ENCODE measurements around the gene NSFL1C. TPM values are rescaled to one million over a fixed set of nuclear protein-coding genes. Genes with fewer than 3 reads are reported as not detected.

NSFL1C gene
- total and polyA plus RNA-seq, 2 experiments from 2014 or later, result 22.2 to 84.2 TPM

DNA sequence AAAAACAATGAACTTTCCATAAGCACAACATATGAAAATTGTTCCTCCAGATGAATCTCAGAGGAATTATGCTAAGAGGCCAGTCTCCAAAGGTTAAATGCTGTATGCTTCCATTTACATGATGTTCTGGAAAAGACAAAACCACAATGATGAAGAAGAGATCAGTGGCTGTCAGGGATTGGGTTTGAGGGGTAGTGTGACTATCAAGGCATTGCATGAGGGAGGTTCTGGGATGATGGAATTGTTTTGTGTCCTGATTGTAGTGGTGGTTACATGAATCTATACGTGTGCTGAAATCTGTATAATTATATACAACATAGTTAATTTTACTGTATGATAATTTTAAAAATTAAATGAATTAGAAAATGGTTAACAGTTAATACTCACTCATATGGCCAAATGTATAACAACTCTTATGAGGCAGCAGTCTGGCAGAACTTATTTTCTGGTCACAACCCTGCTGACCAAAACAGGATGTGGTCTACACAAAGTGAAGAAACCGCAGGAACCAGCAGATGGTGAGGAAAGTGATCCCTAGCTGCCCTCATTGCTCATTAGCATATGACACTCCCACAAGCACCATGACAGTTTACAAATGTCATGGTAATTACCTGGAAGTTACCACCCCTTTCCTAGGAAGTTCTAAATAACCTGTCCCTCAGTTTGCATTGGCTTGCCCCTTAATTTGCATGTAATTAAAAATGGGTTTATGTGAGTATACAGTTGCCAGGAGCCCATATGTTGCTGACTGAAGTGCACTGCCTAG is 31.9 kb downstream of the NSFL1C start:
- TF ChIP-seq EZH2 (IDR thresholded peaks at IDR 0.05; ENCODE audit: insufficient read depth, poor library complexity, severe bottlenecking) (no peak), EZH2phosphoT487 (IDR thresholded peaks at IDR 0.05; ENCODE audit: insufficient read depth, low read depth) (0 out of 2 replicates have a peak, but pooled peaks have one; percentile 46)
- Histone ChIP-seq H3K4me3 (no peak overlapping the region), H4K20me1 (ENCODE audit: insufficient read depth) (no peaks in the 10 kb centered on the region), H3K27me3 (replicated peaks; ENCODE audit: insufficient read depth) (no peaks in the 10 kb centered on the region), H2AFZ (no peak overlapping the region), H3K9ac (no peak overlapping the region), H3F3A (ENCODE audit: insufficient read depth) (peaks cover 5% of the 10 kb centered on the region; the same call in 1 of the 2 replicates), H3K4me2 (ENCODE audit: unreplicated experiment) (no peak overlapping the region), H3K4me1 (ENCODE audit: insufficient read depth) (peaks cover 17% of the 10 kb centered on the region), H3K27ac (peak overlapping the region; percentile 15), H3K9me2 (ENCODE audit: insufficient read depth) (no peaks in the 10 kb centered on the region), H3K79me2 (ENCODE audit: insufficient read depth) (no peaks in the 10 kb centered on the region), H3K9me3 (ENCODE audit: low read depth) (no peaks in the 10 kb centered on the region), H3K36me3 (ENCODE audit: low read depth) (no peaks in the 10 kb centered on the region)
- in situ Hi-C loops (cut with MboI), result loop anchor here (5.0 kb wide), 1 partner anchor 117 kb away; no protein-coding TSS in a partner anchor
- 44 to 55% methylated on average over 2 of the region's 2 CpGs for WGBS, 2 experiments (ENCODE audit: low coverage in 1 of 2, low lambda C conversion rate in 2 of 2, missing lambda C conversion rate in 2 of 2)
- peak; percentile 91 for DNase-seq

DNA sequence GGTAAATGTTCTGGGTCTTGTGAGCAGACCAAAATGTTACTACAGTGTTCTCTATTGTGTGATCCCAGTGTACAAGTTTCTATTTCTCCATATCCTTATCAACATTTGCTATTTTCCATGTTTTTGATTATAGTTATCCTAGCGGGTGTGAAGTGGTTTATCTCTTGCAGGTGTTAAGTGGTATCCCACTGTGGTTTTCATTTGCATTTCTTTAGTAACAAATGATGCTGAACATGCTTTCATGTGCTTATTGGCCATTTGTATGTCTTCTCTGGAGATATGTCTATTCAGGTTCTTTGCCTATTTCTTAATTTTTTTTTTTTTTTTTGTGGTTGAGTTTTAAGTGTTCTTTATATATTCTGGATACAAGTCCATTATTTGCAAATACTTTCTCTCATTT is 35.5 kb downstream of the NSFL1C start:
- Histone ChIP-seq H3K36me3 (ENCODE audit: low read depth) (no peaks in the 10 kb centered on the region), H3K9me3 (ENCODE audit: low read depth) (no peaks in the 10 kb centered on the region), H3K4me1 (ENCODE audit: insufficient read depth) (peaks cover 19% of the 10 kb centered on the region), H4K20me1 (ENCODE audit: insufficient read depth) (no peaks in the 10 kb centered on the region), H3K9ac (no peak overlapping the region), H3K4me2 (ENCODE audit: unreplicated experiment) (no peak overlapping the region), H3F3A (ENCODE audit: insufficient read depth) (peaks cover 5% of the 10 kb centered on the region; the same call in 1 of the 2 replicates), H3K4me3 (no peak overlapping the region), H3K9me2 (ENCODE audit: insufficient read depth) (no peaks in the 10 kb centered on the region), H2AFZ (no peak overlapping the region), H3K27me3 (replicated peaks; ENCODE audit: insufficient read depth) (no peaks in the 10 kb centered on the region), H3K79me2 (ENCODE audit: insufficient read depth) (no peaks in the 10 kb centered on the region), H3K27ac (no peak overlapping the region)
- 28 to 29% methylated on average over 1 of the region's 1 CpG for WGBS, 2 experiments (ENCODE audit: low coverage in 1 of 2, low lambda C conversion rate in 2 of 2, missing lambda C conversion rate in 2 of 2)
- TF ChIP-seq EZH2 (IDR thresholded peaks at IDR 0.05; ENCODE audit: insufficient read depth, poor library complexity, severe bottlenecking) (no peak), EZH2phosphoT487 (IDR thresholded peaks at IDR 0.05; ENCODE audit: insufficient read depth, low read depth) (no peak)
- in situ Hi-C loops (cut with MboI), result no loop called here
- no peak for DNase-seq

DNA sequence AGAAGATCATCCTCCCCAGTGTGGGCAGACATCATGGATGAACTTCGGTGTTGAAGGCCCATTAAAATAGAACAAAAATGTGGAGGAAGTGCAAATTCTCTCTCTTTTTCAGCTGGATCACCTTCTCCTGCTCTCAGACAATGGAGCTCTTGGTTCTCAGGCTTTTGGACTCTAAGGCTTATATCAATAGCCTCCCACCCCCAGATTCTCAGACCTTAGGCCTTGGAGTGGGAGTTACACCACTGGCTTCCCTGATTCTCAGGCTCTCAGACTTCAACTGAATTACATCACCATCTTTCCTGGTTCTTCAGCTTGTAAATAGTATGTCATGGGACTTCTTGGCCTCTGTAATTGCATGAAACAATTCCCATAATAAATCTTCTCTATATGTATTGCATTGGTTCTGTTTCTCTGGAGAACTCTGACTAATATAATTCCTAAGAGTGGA is 36.6 kb downstream of the NSFL1C start:
- H3K4me2 ChIP-seq (ENCODE audit: unreplicated experiment), result no peak overlapping the region
- H3K27me3 ChIP-seq (replicated peaks; ENCODE audit: insufficient read depth), result no peaks in the 10 kb centered on the region
- 0 out of 2 replicates have a peak, but pooled peaks cover 5% of the 10 kb centered on the region for H3F3A ChIP-seq (ENCODE audit: insufficient read depth)
- 91 to 96% methylated on average over 1 of the region's 1 CpG for WGBS, 2 experiments (ENCODE audit: low coverage in 1 of 2, low lambda C conversion rate in 2 of 2, missing lambda C conversion rate in 2 of 2)
- no peak overlapping the region for H3K9ac ChIP-seq
- no peaks in the 10 kb centered on the region for H3K36me3 ChIP-seq (ENCODE audit: low read depth)
- no peaks in the 10 kb centered on the region for H3K9me2 ChIP-seq (ENCODE audit: insufficient read depth)
- H4K20me1 ChIP-seq (ENCODE audit: insufficient read depth), result no peaks in the 10 kb centered on the region
- no peaks in the 10 kb centered on the region for H3K79me2 ChIP-seq (ENCODE audit: insufficient read depth)
- no peak overlapping the region for H2AFZ ChIP-seq
- TF ChIP-seq EZH2phosphoT487 (IDR thresholded peaks at IDR 0.05; ENCODE audit: insufficient read depth, low read depth) (no peak), EZH2 (IDR thresholded peaks at IDR 0.05; ENCODE audit: insufficient read depth, poor library complexity, severe bottlenecking) (no peak)
- H3K27ac ChIP-seq, result peak overlapping the region; percentile 15; the same call in 1 of the 2 replicates
- DNase-seq, result peak; percentile 78
- in situ Hi-C loops (cut with MboI), result no loop called here
- H3K4me1 ChIP-seq (ENCODE audit: insufficient read depth), result peaks cover 16% of the 10 kb centered on the region
- H3K9me3 ChIP-seq (ENCODE audit: low read depth), result no peaks in the 10 kb centered on the region
- no peak overlapping the region for H3K4me3 ChIP-seq

DNA sequence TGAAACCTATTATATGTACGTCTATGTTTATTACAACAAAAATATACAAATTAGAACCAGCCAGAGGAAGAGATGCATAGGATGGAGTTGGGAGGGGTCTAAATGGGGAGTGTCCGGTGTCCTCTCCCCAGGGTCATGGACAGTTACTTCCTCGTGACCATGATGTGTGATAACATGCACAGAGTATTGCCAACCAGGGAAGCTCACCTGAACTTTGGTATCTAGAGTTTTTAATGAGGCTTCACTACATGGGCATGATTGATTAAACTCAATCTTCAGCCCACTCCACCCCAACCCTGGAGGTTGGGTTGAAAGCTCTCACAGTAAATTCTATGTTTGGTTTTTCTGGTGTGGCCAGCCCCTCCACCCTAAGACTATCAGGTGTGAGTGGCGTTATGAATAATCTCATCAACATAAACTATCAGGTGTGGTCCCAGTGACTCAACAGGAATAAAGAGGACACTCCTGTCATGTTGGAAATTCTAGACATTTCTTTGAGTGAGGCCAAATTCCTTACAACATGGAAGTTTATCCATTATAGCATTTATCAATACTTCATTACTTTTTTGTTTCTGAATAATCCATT is 37.4 kb downstream of the NSFL1C start:
- H3K4me2 ChIP-seq (ENCODE audit: unreplicated experiment), result no peak overlapping the region
- H3K4me1 ChIP-seq (ENCODE audit: insufficient read depth), result peaks cover 11% of the 10 kb centered on the region
- in situ Hi-C loops (cut with MboI), result no loop called here
- H3K36me3 ChIP-seq (ENCODE audit: low read depth), result no peaks in the 10 kb centered on the region
- no peaks in the 10 kb centered on the region for H3K9me2 ChIP-seq (ENCODE audit: insufficient read depth)
- H3K9me3 ChIP-seq (ENCODE audit: low read depth), result no peaks in the 10 kb centered on the region
- 0 out of 2 replicates have a peak, but pooled peaks cover under 1% of the 10 kb centered on the region for H3F3A ChIP-seq (ENCODE audit: insufficient read depth)
- H3K79me2 ChIP-seq (ENCODE audit: insufficient read depth), result no peaks in the 10 kb centered on the region
- H3K4me3 ChIP-seq, result no peak overlapping the region
- DNase-seq, result no peak
- WGBS, 2 experiments (ENCODE audit: low coverage in 1 of 2, low lambda C conversion rate in 2 of 2, missing lambda C conversion rate in 2 of 2), result 84 to 92% methylated on average over 4 of the region's 4 CpGs
- H2AFZ ChIP-seq, result no peak overlapping the region
- H3K9ac ChIP-seq, result no peak overlapping the region
- no peaks in the 10 kb centered on the region for H4K20me1 ChIP-seq (ENCODE audit: insufficient read depth)
- H3K27ac ChIP-seq, result no peak overlapping the region
- H3K27me3 ChIP-seq (replicated peaks; ENCODE audit: insufficient read depth), result no peaks in the 10 kb centered on the region
- TF ChIP-seq EZH2phosphoT487 (IDR thresholded peaks at IDR 0.05; ENCODE audit: insufficient read depth, low read depth) (no peak), EZH2 (IDR thresholded peaks at IDR 0.05; ENCODE audit: insufficient read depth, poor library complexity, severe bottlenecking) (no peak)

Data from GM23248 (cell line).